CD8-positive, alpha-beta memory T cell (primary cell): ENCODE data around the gene ETFA. TPM values are rescaled to one million over a fixed set of nuclear protein-coding genes. Genes with fewer than 3 reads are reported as not detected.
"Not testable (repeated sequence)": the region's sequence is repeated elsewhere in the genome, so short reads cannot be mapped to it uniquely, and the experiment has no call there.

Experiments
- CTCF ChIA-PET: fragments of 350-600 bp; sonication (Branson Sonifier 250); formaldehyde crosslinking; loops from one replicate; lab custom pipeline; 2021; ENCODE audit warnings: antibody characterized with exemption; lab: Charles Lee
- POLR2A ChIA-PET: fragments of 350-600 bp; sonication (Branson Sonifier 250); formaldehyde crosslinking; loops from one replicate; lab custom pipeline; 2021; ENCODE audit warnings: antibody characterized with exemption; lab: Charles Lee
- DNase-seq, 5 donors: peaks; one replicate each; pipeline versions ENCODE4 v3.0.0 to v3.0.0-alpha.2; 2020 to 2022; ENCODE audit warnings: mixed read lengths in 1 of 5
- H3K27ac ChIP-seq: one replicate; pipeline ENCODE4 v1.7.0; 2013; ENCODE audit warnings: low read depth, mild to moderate bottlenecking, low read length, moderate library complexity
- H3K27me3 ChIP-seq: 2 replicates; pipeline ENCODE4 v1.7.0; 2013; ENCODE audit warnings: low read length, mild to moderate bottlenecking; ENCODE audit not compliant: insufficient read depth, poor library complexity, severe bottlenecking
- H3K36me3 ChIP-seq: 2 replicates; pipeline ENCODE4 v1.7.0; 2013; ENCODE audit warnings: mild to moderate bottlenecking, low read length, moderate library complexity; ENCODE audit not compliant: insufficient read depth
- H3K4me1 ChIP-seq: 2 replicates; pipeline ENCODE4 v1.7.0; 2013; ENCODE audit warnings: mild to moderate bottlenecking, low read length, moderate library complexity; ENCODE audit not compliant: insufficient read depth
- H3K4me3 ChIP-seq: 2 replicates; pipeline ENCODE4 v1.7.0; 2013; ENCODE audit warnings: mild to moderate bottlenecking, low read length
- H3K9me3 ChIP-seq: 2 replicates; pipeline ENCODE4 v1.7.0; 2013; ENCODE audit warnings: mild to moderate bottlenecking, low read length
- H3K27ac Mint-ChIP-seq, 8 donors: one replicate each; pipeline ENCODE4 v1.8.0; 2020 to 2021; ENCODE audit warnings: mixed read lengths in 8 of 8, mild to moderate bottlenecking in 6 of 8, inconsistent platforms in 3 of 8, moderate library complexity in 3 of 8
- H3K27me3 Mint-ChIP-seq, 2 donors: one replicate each; pipeline ENCODE4 v1.8.0; 2020 to 2021; ENCODE audit warnings: mixed read lengths in 2 of 2, mild to moderate bottlenecking in 1 of 2, moderate library complexity in 1 of 2
- H3K36me3 Mint-ChIP-seq, 3 donors: one replicate each; pipeline ENCODE4 v1.8.0; 2020 to 2021; ENCODE audit warnings: mixed read lengths in 3 of 3, inconsistent platforms in 1 of 3, mild to moderate bottlenecking in 1 of 3
- H3K4me1 Mint-ChIP-seq, 3 donors: one replicate each; pipeline ENCODE4 v1.8.0; 2020 to 2021; ENCODE audit warnings: mixed read lengths in 3 of 3, inconsistent platforms in 1 of 3, mild to moderate bottlenecking in 1 of 3
- H3K4me3 Mint-ChIP-seq, 7 donors: one replicate each; pipeline ENCODE4 v1.8.0; 2020 to 2021; ENCODE audit warnings: mixed read lengths in 7 of 7, mild to moderate bottlenecking in 6 of 7, moderate library complexity in 4 of 7, inconsistent platforms in 2 of 7
- H3K9me3 Mint-ChIP-seq, 5 donors: one replicate each; pipeline ENCODE4 v1.8.0; 2020 to 2022; ENCODE audit warnings: mixed read lengths in 5 of 5, mild to moderate bottlenecking in 3 of 5, moderate library complexity in 2 of 5, inconsistent platforms in 1 of 5
- polyA plus RNA-seq: library from polyadenylated mRNA; unstranded; fragments of 300-500 nt; fragmentation: Illumina TruSeq; gene quantifications from one replicate; pipeline ENCODE4 v1.2.3, GENCODE V29; 2021
- total RNA-seq, 2 experiments: library from RNA; stranded (reverse); gene quantifications; one replicate each; pipeline ENCODE4 v1.2.3, GENCODE V29; 2021

Gene ETFA
- total and polyA plus RNA-seq, 3 experiments from 2014 or later = 122 to 178 (median 176) TPM

DNA sequence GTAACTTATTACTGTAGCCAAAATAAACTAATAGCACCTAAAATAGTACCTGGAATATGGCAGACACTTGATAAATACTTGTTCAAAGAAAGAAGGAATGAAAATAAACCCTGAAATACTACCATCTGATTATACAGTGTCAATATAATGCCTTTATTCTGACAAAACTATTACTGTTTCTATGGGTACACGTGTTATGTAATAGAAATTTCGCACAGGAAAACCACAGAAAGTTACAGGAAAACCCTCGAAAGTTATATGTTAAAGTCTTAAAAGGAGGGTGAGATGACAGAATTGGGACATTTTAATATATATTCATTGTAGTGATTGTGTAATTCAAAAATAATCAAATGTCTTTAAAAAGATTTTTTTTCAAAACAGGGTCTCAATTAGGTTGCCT lies 28.8 kb downstream of the ETFA start:
- Mint-ChIP-seq H3K27me3 (no peaks in the 10 kb centered on the region), H3K9me3 (no peaks in the 10 kb centered on the region), H3K27ac (peak overlapping the region in 6 of 8 donors; percentile 18 to 83 (median 74)), H3K4me1 (peaks cover 41 to 46% (median 43%) of the 10 kb centered on the region in 3 donors), H3K4me3 (peak overlapping the region; percentile 22 to 68 (median 57)), H3K36me3 (peaks cover 6 to 60% (median 31%) of the 10 kb centered on the region in 3 donors)
- H3K36me3 ChIP-seq = peaks cover 20% of the 10 kb centered on the region
- POLR2A ChIA-PET = no interaction called here
- H3K4me3 ChIP-seq = no peak overlapping the region
- peak in 1 of 5 donors; percentile 15 for DNase-seq
- H3K27me3 ChIP-seq = no peaks in the 10 kb centered on the region
- no peak overlapping the region for H3K27ac ChIP-seq
- CTCF ChIA-PET = no interaction called here
- peaks cover 23% of the 10 kb centered on the region for H3K4me1 ChIP-seq
- H3K9me3 ChIP-seq = no peaks in the 10 kb centered on the region

DNA sequence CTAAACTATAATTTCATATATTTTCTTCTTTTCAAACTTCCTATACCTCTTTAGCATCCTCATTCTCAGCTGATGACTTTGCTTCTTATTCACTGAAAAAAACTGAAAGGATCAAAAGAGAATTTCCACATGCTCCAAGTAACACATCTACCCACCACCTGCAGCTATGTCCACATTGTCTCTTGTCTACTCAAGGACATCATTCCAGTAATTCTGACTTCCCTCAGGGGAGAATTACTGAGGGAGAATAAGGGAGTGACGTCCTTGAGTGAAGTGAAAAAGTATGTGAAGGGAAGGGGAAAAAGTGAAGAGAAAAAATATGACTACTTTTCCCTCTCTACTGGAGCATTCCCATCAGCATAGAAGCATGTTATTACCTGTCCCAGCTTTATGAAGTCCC lies 32.6 kb downstream of the ETFA start:
- Mint-ChIP-seq H3K36me3 (peaks cover 6 to 75% (median 32%) of the 10 kb centered on the region in 3 donors), H3K4me3 (no peak overlapping the region), H3K9me3 (no peaks in the 10 kb centered on the region), H3K27me3 (no peaks in the 10 kb centered on the region), H3K27ac (no peak overlapping the region), H3K4me1 (peaks cover 18 to 22% (median 19%) of the 10 kb centered on the region in 3 donors)
- peaks cover 25% of the 10 kb centered on the region for H3K36me3 ChIP-seq
- no peak for DNase-seq
- peaks cover 10% of the 10 kb centered on the region for H3K4me1 ChIP-seq
- H3K27ac ChIP-seq = no peak overlapping the region
- H3K4me3 ChIP-seq = no peak overlapping the region
- no peaks in the 10 kb centered on the region for H3K9me3 ChIP-seq
- POLR2A ChIA-PET = no interaction called here
- H3K27me3 ChIP-seq = no peaks in the 10 kb centered on the region
- CTCF ChIA-PET = no interaction called here

DNA sequence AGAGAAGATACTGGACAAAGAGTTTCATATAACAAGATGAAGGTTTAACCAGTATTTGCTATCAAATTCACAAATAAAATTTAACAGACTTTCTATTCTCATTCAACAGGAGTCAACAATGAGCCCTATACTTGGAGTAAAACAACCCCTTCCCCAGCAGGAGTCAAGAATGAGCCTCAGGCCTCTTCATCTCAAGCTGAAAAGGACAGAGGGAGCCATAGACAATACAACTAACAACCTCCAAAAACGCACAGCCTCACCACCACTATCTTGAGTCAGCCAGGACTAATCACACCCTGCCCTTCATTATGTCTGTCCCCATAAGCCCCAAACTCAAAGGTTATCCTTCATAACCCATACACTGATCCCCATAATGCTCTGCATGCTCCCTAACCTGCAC lies 36.4 kb downstream of the ETFA start:
- Histone ChIP-seq H3K36me3 (peaks cover 22% of the 10 kb centered on the region), H3K4me3 (no peak overlapping the region), H3K27me3 (no peaks in the 10 kb centered on the region), H3K27ac (no peak overlapping the region), H3K4me1 (no peaks in the 10 kb centered on the region), H3K9me3 (no peaks in the 10 kb centered on the region)
- Mint-ChIP-seq H3K4me1 (no peaks in the 10 kb centered on the region), H3K27ac (peak overlapping the region in 3 of 8 donors; percentile 9 to 20 (median 16)), H3K4me3 (no peak overlapping the region), H3K36me3 (peaks cover 8 to 81% (median 32%) of the 10 kb centered on the region in 3 donors), H3K27me3 (no peaks in the 10 kb centered on the region), H3K9me3 (no peaks in the 10 kb centered on the region)
- DNase-seq = no peak
- ChIA-PET POLR2A (no interaction called here), CTCF (interaction anchor here (1.3 kb wide), 1 partner anchor 15 kb away, joined by 3 read pairs; no protein-coding TSS in a partner anchor)

DNA sequence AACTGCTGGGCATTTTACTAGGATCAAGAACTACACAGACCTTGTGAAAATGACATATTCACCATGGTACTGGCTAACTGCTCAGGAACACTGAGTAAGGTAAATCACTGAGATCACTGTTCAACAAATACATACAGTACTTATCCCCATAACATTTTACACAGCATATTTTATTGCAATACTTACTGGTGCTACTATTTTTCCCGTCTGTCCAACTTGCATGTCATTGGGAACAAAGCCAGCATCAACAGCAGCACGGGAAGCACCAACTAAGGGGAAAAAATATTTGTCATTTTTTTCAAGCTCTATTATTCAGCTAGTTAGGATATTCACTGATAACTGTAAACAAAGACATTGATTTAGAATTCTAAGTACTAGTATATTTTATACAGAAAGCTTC lies 37.0 kb downstream of the ETFA start:
- Histone ChIP-seq H3K9me3 (no peaks in the 10 kb centered on the region), H3K27ac (no peak overlapping the region), H3K27me3 (no peaks in the 10 kb centered on the region), H3K4me3 (no peak overlapping the region), H3K4me1 (no peaks in the 10 kb centered on the region), H3K36me3 (peaks cover 22% of the 10 kb centered on the region)
- no peaks in the 10 kb centered on the region for H3K4me1 Mint-ChIP-seq
- no peak overlapping the region for H3K4me3 Mint-ChIP-seq
- peaks cover 14 to 81% (median 35%) of the 10 kb centered on the region in 3 donors for H3K36me3 Mint-ChIP-seq
- no peaks in the 10 kb centered on the region for H3K27me3 Mint-ChIP-seq
- POLR2A ChIA-PET = no interaction called here
- CTCF ChIA-PET = interaction anchor here (1.3 kb wide), 1 partner anchor 16 kb away, joined by 3 read pairs; no protein-coding TSS in a partner anchor
- DNase-seq = no peak
- H3K9me3 Mint-ChIP-seq = peaks cover 0 to 4% (median 1%) of the 10 kb centered on the region in 5 donors
- no peak overlapping the region for H3K27ac Mint-ChIP-seq

DNA sequence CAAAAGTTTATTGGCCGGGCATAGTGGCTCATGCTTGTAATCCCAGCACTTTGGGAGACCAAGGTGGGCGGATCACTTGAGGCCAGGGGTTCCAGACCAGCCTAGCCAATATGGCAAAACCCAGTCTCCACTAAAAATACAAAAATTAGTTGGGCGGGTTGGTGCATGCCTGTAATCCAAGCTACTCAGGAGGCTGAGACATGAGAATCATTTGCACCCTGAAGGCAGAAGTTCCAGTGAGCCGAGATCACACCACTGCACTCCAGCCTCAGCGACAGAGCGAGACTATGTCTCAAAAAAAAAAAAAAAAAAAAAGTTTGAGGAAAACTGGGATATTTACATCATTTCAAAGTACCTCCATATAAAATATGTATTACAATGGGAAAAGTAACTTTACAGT lies 40.4 kb downstream of the ETFA start:
- no peaks in the 10 kb centered on the region for H3K4me1 ChIP-seq
- Mint-ChIP-seq H3K4me1 (no peaks in the 10 kb centered on the region), H3K36me3 (peaks cover 43 to 85% (median 44%) of the 10 kb centered on the region in 3 donors), H3K27me3 (no peaks in the 10 kb centered on the region), H3K4me3 (no peak overlapping the region), H3K27ac (no peak overlapping the region), H3K9me3 (peaks cover 7 to 10% (median 7%) of the 10 kb centered on the region in 5 donors)
- H3K9me3 ChIP-seq = no peaks in the 10 kb centered on the region
- CTCF ChIA-PET = no interaction called here
- POLR2A ChIA-PET = no interaction called here
- H3K4me3 ChIP-seq = no peak overlapping the region
- H3K27ac ChIP-seq = no peak overlapping the region
- DNase-seq = no peak
- H3K27me3 ChIP-seq = no peaks in the 10 kb centered on the region
- H3K36me3 ChIP-seq = peaks cover 13% of the 10 kb centered on the region

DNA sequence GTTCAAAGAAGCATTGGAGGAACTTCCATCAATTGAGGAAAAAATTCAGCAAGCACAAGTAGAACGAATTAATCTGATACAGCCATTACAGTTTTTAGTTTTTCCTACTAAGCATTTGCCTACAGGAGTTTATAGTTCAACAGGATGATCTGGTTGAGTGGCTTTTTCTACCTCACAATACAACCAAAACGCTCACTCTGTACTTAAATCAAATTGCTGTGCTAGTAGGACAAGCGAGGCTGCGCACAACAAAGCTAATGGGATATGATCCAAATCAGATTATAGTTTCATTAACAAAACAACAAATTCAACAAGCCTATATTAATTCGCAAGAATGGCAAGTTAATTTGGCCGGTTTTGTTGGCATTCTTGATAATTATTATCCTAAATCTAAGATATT lies 44.2 kb downstream of the ETFA start:
- Histone ChIP-seq H3K27me3 (no peaks in the 10 kb centered on the region), H3K4me3 (no peak overlapping the region), H3K9me3 (peaks cover 4% of the 10 kb centered on the region), H3K36me3 (peaks cover 18% of the 10 kb centered on the region), H3K4me1 (no peaks in the 10 kb centered on the region), H3K27ac (no peak overlapping the region)
- no peak overlapping the region for H3K4me3 Mint-ChIP-seq
- peaks cover 63 to 94% (median 79%) of the 10 kb centered on the region in 3 donors for H3K36me3 Mint-ChIP-seq
- DNase-seq = no peak
- POLR2A ChIA-PET = no interaction called here
- H3K4me1 Mint-ChIP-seq = peaks cover 0 to 10% (median 0%) of the 10 kb centered on the region in 3 donors
- no peak overlapping the region for H3K27ac Mint-ChIP-seq
- no peaks in the 10 kb centered on the region for H3K27me3 Mint-ChIP-seq
- H3K9me3 Mint-ChIP-seq = peaks cover 16 to 32% (median 23%) of the 10 kb centered on the region in 5 donors
- CTCF ChIA-PET = no interaction called here

DNA sequence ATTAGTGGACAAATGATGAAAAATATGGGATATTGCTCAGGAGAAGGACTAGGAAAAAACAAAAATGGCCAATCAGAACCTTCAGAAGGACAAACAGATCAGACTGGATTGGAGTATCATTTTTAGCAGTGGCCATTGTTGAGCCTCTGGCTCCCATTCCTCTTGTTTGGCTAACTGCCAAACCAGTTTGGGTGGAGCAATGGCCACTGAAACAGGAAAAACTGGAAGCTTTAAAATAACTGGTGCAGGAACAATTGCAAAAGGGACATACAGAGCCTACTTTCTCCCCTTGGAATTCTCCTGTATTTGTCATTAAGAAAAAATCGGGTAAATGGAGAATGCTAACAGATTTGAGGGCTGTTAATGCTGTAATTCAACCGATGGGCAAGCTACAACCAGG lies 45.5 kb downstream of the ETFA start:
- peaks cover 0 to 10% (median 0%) of the 10 kb centered on the region in 3 donors for H3K4me1 Mint-ChIP-seq
- H3K36me3 ChIP-seq = peaks cover 18% of the 10 kb centered on the region
- peaks cover 60 to 95% (median 83%) of the 10 kb centered on the region in 3 donors for H3K36me3 Mint-ChIP-seq
- H3K4me3 ChIP-seq, DNase-seq, H3K4me3 Mint-ChIP-seq, POLR2A ChIA-PET, H3K27me3 Mint-ChIP-seq, H3K4me1 ChIP-seq, H3K27me3 ChIP-seq, CTCF ChIA-PET, H3K9me3 ChIP-seq, H3K27ac ChIP-seq, H3K27ac Mint-ChIP-seq: not testable (repeated sequence)
- H3K9me3 Mint-ChIP-seq = peaks cover 16 to 33% (median 23%) of the 10 kb centered on the region in 5 donors

DNA sequence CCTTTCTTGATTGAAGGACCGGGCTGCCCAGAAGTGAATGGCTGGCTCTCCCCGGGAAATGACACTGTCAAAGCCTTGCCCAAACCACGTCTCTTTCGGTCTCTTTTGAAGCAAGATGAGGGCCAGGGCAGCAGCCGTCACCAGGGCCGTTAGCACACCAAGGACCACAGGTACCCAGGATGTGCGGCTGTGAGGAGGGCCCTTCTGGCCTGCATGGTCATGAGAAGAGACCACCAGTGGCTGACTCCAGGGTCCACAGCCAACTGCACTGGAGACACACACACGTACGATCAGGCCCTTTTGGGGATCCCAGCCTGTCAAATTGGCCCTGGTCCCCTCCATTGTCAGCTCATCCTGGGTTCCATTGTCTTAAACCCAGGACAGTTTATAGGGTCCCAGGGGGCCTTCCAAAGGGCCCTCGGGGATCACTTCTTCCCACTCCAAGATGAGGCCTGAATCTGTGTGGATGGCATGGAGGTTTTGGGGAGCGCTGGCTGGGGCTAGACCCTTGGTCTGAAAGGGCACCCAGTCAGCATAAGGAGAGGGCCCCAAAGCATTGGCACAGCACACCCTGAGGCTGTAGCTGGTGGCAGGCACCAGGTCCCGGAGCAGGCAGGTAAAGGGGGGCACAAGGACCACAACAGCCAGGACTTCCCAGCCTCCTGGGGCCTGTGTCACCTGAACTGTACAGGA lies 50.9 kb downstream of the ETFA start:
- CTCF ChIA-PET = no interaction called here
- Histone ChIP-seq H3K9me3 (peaks cover 4% of the 10 kb centered on the region), H3K27me3 (no peaks in the 10 kb centered on the region), H3K4me3 (no peak overlapping the region), H3K4me1 (no peaks in the 10 kb centered on the region), H3K27ac (no peak overlapping the region), H3K36me3 (peaks cover 8% of the 10 kb centered on the region)
- DNase-seq = no peak
- no peak overlapping the region for H3K4me3 Mint-ChIP-seq
- H3K27me3 Mint-ChIP-seq = no peaks in the 10 kb centered on the region
- POLR2A ChIA-PET = no interaction called here
- peaks cover 30 to 82% (median 43%) of the 10 kb centered on the region in 3 donors for H3K36me3 Mint-ChIP-seq
- H3K9me3 Mint-ChIP-seq = peaks cover 6 to 22% (median 15%) of the 10 kb centered on the region in 5 donors
- H3K27ac Mint-ChIP-seq = peak overlapping the region in 1 of 8 donors; percentile 83
- peaks cover 0 to 10% (median 0%) of the 10 kb centered on the region in 3 donors for H3K4me1 Mint-ChIP-seq
